Stimulated activated CD8-positive, alpha-beta memory T cell treated with anti-CD3 and anti-CD28 coated beads, Interleukin-4, amount 100 ng/mL, for 24 hours (primary cell): ENCODE measurements around the gene PLA2G4E.

Experiments used
- DNase-seq: peaks from one replicate; pipeline ENCODE4 v3.0.0-alpha.2; 2020; ENCODE audit warnings: low read depth

Gene PLA2G4E

GRCh38 chr15:42018306-42019224 is 2.3 kb downstream of the PLA2G4E start:
- no peak for DNase-seq

DNA sequence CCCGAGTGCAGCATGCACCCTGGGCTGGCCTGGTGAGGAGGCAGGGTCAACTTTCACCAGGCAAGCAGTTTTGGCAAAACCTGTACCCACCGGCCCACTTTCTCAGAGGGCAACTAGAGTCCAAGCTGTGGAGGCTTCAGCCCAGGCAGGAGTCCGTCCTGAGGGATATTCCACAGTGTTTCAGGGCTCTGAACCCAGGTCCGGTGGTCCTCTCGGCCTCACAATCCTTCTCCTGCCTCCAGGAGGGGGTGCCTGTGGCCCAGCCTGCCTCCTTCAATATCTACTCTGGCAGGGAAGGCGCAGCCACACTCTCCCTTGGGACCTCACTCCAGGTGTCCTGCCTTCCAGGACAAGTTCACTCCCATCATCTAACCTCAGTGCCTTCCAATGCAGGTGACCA is 3.9 kb downstream of the PLA2G4E start:
- no peak for DNase-seq

DNA sequence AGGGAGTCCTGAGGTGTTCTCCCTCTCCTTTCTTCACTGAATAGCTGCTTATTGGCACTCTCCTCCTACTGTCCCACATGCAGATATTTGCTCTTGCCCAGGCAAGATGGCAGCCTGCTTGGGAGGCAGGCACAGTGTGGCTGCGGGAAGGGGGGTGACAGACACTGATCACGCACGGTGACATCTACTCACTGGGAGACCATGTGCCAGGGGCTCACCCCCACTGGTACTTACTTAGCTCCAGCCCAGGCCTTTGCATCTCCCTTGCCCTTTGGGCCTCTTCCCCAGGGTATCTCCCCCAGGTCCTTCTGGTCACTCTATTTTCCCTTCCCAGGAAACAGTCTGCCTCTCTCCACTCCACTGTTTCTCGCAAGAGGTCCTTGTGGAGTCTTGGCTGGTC is 6.4 kb downstream of the PLA2G4E start:
- DNase-seq: no peak

- no peak for DNase-seq
Measured at GRCh38 chr15:42012928-42013482, 7.8 kb downstream of the PLA2G4E start.

DNA sequence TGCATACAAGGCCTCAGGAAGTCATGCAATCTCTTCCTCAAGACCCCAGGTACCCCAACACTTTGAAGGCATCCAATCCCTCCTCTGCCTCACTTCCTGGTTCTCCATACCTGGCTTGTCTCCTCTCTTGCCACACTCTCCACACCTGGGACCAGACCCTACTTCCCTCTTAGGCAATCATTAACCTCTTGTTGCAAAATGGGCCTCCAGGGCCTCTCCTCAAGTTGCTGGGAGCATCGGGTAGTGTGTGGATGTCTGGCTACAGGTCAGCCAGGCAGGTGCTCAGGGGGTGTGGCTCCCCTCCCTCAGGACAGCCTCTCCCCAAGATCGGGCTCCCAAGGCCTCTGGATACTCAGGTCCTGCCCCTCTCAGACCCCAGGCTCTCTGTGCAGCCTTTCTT is 8.6 kb downstream of the PLA2G4E start:
- no peak for DNase-seq

GRCh38 chr15:42011074-42011473 is 9.8 kb downstream of the PLA2G4E start:
- DNase-seq: no peak

GRCh38 chr15:42010434-42010833 is 10.4 kb downstream of the PLA2G4E start:
- no peak for DNase-seq

GRCh38 chr15:42009474-42009873 is 11.4 kb downstream of the PLA2G4E start:
- DNase-seq: no peak

- no peak for DNase-seq
Measured at GRCh38 chr15:42009022-42009421, 11.8 kb downstream of the PLA2G4E start.

DNA sequence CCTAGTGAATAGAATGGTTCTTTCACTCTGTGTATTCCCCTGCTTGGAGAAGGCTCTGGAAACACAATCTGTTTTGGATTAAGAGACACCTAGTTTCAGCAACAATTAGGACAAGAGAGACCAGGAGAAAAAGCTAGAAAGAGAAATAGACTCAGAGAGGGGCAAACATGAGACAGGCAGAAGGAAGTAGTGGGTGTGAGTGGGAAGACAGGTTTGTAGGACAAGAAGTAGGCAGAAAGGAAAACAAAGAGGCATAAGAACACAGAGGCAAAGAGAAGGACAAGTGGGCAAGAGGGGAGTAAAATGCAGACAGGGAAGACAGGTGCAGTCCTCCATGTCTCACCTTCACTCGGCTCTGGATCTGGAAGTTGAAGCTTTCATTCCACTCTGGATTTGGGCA is 13.5 kb downstream of the PLA2G4E start:
- DNase-seq: no peak

DNA sequence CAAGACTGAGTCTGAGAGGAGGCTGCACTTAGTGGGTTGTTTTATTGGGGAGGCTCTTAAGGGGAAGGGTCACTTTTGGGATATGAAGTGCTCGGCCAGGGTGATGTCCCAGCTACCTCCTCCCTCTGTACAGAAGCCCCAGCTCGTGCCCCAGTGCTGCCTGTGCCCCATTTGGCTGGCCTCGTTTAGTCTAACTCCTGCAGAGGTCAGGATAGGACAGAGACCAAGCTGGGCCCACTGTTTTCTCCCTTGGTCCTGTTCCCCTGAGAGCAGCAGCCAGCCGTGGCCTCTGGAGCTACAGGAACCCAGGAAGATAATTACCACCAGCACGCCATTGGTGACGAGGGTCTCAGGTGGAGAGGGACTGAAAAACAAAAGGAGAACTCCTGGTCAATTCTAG is 18.5 kb downstream of the PLA2G4E start:
- DNase-seq: no peak

DNA sequence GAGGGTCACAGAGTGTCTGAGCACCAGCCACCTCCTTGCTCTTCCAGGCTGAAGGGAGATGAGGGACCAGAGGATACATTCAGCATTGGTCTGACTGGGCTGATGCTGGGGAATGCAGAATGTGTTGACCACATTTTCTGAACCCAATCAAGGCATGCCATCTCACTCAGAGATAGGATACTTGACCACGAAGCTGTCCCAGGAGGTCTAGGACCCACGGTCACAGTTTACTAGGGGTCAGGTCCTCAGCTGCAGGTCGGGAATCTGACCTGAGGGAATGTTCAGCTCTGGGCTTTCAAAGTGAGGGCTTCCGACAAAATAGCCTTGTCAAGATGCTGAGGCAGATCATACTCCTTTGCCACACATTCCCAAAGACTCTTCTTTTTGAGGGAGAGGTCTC is 19.6 kb downstream of the PLA2G4E start:
- DNase-seq: no peak

DNA sequence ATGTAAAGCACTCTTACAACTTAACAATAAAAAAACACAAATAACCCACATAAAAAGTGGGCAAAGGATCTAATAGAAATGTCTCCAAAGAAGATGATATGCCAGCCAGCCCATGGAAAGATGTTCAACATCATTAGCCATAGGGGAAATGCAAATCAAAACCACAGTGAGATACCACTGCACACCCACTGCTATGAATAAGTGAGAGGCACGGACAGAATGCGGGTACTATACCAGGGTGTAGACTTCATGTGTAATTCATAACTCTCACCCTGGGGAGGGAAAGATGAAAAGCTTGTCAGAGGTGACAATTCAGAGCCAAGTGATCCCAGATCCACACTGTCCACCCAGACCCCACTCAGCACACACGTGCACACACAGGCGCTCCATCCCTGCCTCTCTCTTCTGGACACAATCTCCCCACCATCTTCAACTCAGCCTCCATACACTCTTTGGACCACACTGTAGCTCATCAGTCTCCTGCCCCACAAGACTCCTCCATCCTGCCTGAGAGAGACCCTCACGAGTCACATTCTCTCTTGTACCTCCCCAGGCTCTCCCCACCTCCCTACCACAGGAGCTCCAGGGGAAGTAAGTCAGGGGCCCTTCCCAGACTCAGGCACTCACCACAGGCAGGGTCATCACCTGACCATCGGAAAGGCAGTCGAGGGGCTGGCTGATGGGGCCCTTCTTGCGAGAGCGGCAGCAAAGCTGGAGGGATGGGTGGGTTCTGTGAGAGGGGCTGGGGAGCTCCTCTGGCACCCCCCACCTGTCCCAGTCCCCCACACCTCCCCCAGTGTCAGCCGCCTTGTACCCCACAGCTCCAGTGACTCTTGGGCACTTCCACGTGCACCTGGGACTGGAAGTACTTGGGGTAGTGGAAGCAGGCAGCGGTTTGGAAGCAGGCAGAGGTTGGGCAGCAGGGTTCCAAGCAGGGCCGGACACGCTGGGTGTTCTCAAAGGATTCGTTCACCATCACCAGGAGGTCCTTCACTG is 21.3 kb downstream of the PLA2G4E start:
- no peak for DNase-seq

DNA sequence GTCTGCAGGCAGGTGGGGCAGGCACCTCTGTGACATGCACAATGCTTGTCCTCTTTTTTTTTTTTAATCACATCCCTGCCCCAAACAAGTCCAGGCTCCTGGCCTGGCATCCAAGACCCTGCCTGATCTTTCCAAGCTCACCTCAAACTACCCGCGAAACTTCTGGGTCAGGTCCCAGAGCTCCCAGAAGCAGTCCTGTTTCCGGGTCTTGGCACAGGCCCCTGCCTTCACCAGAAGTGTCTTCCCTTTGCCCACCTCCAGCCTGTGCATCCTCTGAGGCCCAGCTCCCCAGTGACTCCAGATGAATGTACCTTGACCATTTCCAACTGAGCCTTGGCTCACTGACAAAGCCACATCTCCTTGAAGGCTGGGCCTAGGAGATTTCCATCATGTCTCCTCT is 23.0 kb downstream of the PLA2G4E start:
- no peak for DNase-seq

DNA sequence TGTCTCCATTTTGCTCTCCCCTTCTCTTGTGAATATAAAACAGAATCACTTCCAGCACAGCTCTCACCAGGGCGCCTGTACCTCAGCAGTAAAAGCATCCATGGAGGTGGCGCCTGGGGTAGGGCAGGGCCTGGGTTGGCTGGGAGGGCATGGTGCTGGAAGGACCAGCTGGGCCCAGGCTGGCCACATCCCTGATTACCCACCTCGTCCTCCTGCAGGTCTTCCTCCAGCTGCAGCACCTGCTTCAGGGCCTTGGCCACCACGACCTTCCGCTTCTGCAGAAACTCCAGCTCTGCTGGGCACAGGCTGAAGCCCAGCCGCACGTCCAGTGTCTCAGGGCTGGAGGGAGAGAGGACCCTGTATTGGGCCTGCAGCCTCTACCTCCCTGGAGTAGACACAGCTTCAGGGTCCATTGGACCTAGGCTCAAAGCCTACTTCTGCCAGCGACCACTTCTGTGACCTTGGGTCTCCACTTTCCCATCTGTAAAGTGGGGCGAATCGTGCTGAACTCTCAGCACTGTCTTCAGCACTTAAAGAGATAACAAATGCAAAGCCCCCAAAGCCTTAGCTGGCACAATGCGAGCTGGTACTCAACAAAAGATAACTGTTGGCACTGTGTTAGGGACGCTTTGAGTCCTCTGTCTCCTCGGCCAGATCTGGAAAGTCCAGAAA is 23.8 kb downstream of the PLA2G4E start:
- no peak for DNase-seq

GRCh38 chr15:41996376-41996775 is 24.5 kb downstream of the PLA2G4E start:
- no peak for DNase-seq

GRCh38 chr15:41995476-41995855 is 25.4 kb downstream of the PLA2G4E start:
- no peak for DNase-seq

DNA sequence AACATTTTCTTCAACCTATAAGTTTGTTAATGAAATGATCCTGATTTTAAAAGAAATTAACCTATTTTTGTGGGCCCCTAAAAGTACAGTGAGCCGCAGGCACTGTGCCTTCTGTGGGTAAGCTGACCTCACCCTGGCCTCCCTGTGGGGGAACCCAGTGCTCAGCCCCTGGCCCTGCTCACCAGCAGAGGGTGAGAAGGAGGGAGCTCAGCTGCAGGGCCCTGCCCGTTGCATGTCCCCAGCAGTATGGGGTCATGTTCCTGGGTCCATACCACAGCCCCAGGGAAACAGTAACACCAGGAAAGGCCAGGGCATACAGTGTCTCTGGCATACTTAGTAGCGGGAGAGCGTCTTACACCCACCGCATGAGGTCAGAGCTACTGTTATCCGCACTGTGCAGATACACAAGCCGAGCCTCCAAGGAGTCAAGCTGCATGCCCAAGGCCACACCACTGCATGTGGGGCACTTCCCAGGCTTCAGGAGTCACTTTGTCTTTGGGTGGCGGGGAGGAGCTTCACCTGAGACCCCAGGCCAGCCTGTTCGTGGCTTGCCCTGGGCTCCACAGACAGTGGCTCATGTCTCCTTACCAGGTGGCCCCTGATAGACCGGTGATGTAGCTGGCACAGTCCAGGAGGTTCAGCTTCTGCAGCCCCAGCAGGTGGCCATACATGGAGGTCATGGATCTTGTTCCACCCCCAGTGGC is 25.9 kb downstream of the PLA2G4E start:
- no peak for DNase-seq

GRCh38 chr15:41994171-41994650 is 26.6 kb downstream of the PLA2G4E start:
- DNase-seq: no peak

DNA sequence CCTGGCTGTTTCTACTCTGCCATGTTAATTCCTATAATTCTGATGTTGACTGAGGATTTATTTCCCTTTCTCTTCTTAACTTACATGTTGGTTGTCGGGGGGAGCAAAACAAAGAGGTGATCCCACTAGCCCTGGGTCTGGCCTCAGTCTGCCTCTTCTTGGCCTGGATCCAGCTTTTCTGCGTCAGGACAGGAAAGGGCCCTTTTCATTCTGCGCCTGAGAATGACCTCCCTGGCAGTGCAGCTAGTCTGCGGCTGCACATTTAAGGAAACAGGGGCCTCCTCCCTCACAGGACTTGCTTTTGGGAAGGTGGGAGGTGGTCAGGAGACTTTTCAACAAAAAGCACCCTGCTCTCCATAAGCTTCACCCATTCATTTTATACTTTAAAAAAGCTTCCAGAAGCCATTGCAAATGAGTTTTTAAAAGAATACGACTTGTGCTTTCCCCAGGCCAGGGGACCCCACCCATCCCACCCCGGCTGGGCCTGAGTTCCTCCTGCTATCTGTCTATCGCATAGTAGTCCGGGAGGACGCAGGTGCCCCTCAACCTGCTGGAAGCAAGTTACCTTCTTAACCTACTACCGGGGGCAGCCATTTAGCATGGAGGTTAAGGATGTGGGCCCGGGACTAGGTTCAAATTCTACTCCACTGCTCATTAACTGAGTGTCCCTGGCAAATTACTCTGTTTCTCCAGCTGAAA is 27.2 kb downstream of the PLA2G4E start:
- DNase-seq: no peak

GRCh38 chr15:41992803-41993190 is 28.0 kb downstream of the PLA2G4E start:
- no peak for DNase-seq
